DOHH2 (cell line): ENCODE measurements around the gene LTV1.

ENCODE experiments used
- H3F3A ChIP-seq: fragments of 200-600 bp; sonication (generic), shearing (Covaris generic); 2 replicates; pipeline ENCODE4 v1.6.0; 2016; ENCODE audit warnings: antibody characterized with exemption, mild to moderate bottlenecking; ENCODE audit not compliant: control insufficient read depth, insufficient read depth
- H3K27ac ChIP-seq: fragments of 200-600 bp; sonication (generic); 2 replicates; pipeline ENCODE4 v1.5.1; 2014; ENCODE audit warnings: low read depth, mild to moderate bottlenecking, low read length, moderate library complexity
- H3K27me3 ChIP-seq: fragments of 200-600 bp; sonication (generic); 2 replicates; pipeline ENCODE4 v1.6.1; 2014; ENCODE audit warnings: mild to moderate bottlenecking, low read length, mixed read lengths; ENCODE audit not compliant: control insufficient read depth
- H3K36me3 ChIP-seq: fragments of 200-600 bp; sonication (generic); 2 replicates; pipeline ENCODE4 v1.6.1; 2014; ENCODE audit warnings: mild to moderate bottlenecking, low read length, moderate library complexity, mixed read lengths; ENCODE audit not compliant: control insufficient read depth
- H3K4me1 ChIP-seq: fragments of 200-600 bp; sonication (generic); 2 replicates; pipeline ENCODE4 v1.6.1; 2014; ENCODE audit warnings: mild to moderate bottlenecking, low read length, mixed read lengths; ENCODE audit not compliant: control insufficient read depth
- H3K4me2 ChIP-seq: fragments of 200-600 bp; sonication (generic); 2 replicates; pipeline ENCODE4 v1.6.0; 2014; ENCODE audit warnings: mild to moderate bottlenecking, low read length, moderate library complexity
- H3K4me3 ChIP-seq: fragments of 200-600 bp; sonication (generic); 2 replicates; pipeline ENCODE4 v1.5.1; 2014; ENCODE audit warnings: mild to moderate bottlenecking, low read length, mixed read lengths
- H3K79me2 ChIP-seq: fragments of 200-600 bp; sonication (generic); 2 replicates; pipeline ENCODE4 v1.6.1; 2014; ENCODE audit warnings: mild to moderate bottlenecking, low read length, mixed read lengths; ENCODE audit not compliant: control insufficient read depth
- H3K9me2 ChIP-seq: fragments of 200-600 bp; sonication (generic); replicated peaks from 2 replicates; pipeline ENCODE4 v1.6.1; 2014; ENCODE audit warnings: mild to moderate bottlenecking, low read length, mixed read lengths; ENCODE audit not compliant: control insufficient read depth
- H3K9me3 ChIP-seq: fragments of 200-600 bp; sonication (generic); 2 replicates; pipeline ENCODE4 v1.6.1; 2014; ENCODE audit warnings: antibody characterized with exemption, low read length, mixed read lengths; ENCODE audit not compliant: control insufficient read depth, insufficient read depth
- H4K20me1 ChIP-seq: fragments of 200-600 bp; sonication (generic); 2 replicates; pipeline ENCODE4 v1.6.0; 2014; ENCODE audit warnings: low read depth, mild to moderate bottlenecking, antibody characterized with exemption, low read length, moderate library complexity; ENCODE audit not compliant: control insufficient read depth, insufficient read depth
- CTCF ChIP-seq: fragments of 200-600 bp; sonication (generic); IDR thresholded peaks from one replicate; pipeline ENCODE4 v1.5.1; 2014; ENCODE audit warnings: antibody characterized with exemption, mild to moderate bottlenecking, low read depth, low read length; ENCODE audit not compliant: poor library complexity, severe bottlenecking
- EZH2phosphoT487 ChIP-seq: fragments of 200-600 bp; sonication (generic); IDR thresholded peaks from 2 replicates; pipeline ENCODE4 v1.6.1; 2017; ENCODE audit warnings: borderline replicate concordance, mild to moderate bottlenecking, antibody characterized with exemption, low read length, moderate library complexity, mixed read lengths

Gene LTV1

GRCh38 chr6:143878272-143878760, 35.2 kb downstream of the LTV1 start:
- no peak for TF ChIP-seq EZH2phosphoT487
- no peak for TF ChIP-seq CTCF
- H3K4me1 ChIP-seq, result no peaks in the 10 kb centered on the region
- no peak overlapping the region for H3K4me2 ChIP-seq

GRCh38 chr6:143880412-143880811, 37.3 kb downstream of the LTV1 start:
- no peaks in the 10 kb centered on the region for H3K27me3 ChIP-seq
- H3K4me2 ChIP-seq, result no peak overlapping the region
- H3K36me3 ChIP-seq, result no peaks in the 10 kb centered on the region
- no peaks in the 10 kb centered on the region for H3K9me2 ChIP-seq
- no peaks in the 10 kb centered on the region for H3K4me1 ChIP-seq
- no peaks in the 10 kb centered on the region for H4K20me1 ChIP-seq
- no peaks in the 10 kb centered on the region for H3F3A ChIP-seq
- H3K79me2 ChIP-seq, result no peaks in the 10 kb centered on the region
- no peaks in the 10 kb centered on the region for H3K9me3 ChIP-seq
- no peak overlapping the region for H3K27ac ChIP-seq
- TF ChIP-seq EZH2phosphoT487, result no peak
- TF ChIP-seq CTCF, result no peak
- H3K4me3 ChIP-seq, result no peak overlapping the region

More at GRCh38 chr6:143878272-143878760, 35.2 kb downstream of the LTV1 start:
- no peaks in the 10 kb centered on the region for H4K20me1 ChIP-seq
- H3K9me3 ChIP-seq, result no peaks in the 10 kb centered on the region
- H3K27me3 ChIP-seq, result no peaks in the 10 kb centered on the region
- no peaks in the 10 kb centered on the region for H3K79me2 ChIP-seq
- no peak overlapping the region for H3K4me3 ChIP-seq
- H3F3A ChIP-seq, result no peaks in the 10 kb centered on the region
- no peak overlapping the region for H3K27ac ChIP-seq
- no peaks in the 10 kb centered on the region for H3K9me2 ChIP-seq
- H3K36me3 ChIP-seq, result no peaks in the 10 kb centered on the region

GRCh38 chr6:143882401-143882930, 39.3 kb downstream of the LTV1 start:
- no peaks in the 10 kb centered on the region for H3K36me3 ChIP-seq
- H3K27ac ChIP-seq, result no peak overlapping the region
- no peaks in the 10 kb centered on the region for H3K27me3 ChIP-seq
- H3K79me2 ChIP-seq, result no peaks in the 10 kb centered on the region
- H3K9me2 ChIP-seq, result no peaks in the 10 kb centered on the region
- H3K4me2 ChIP-seq, result no peak overlapping the region
- no peaks in the 10 kb centered on the region for H3K9me3 ChIP-seq
- no peak overlapping the region for H3K4me3 ChIP-seq
- no peak for TF ChIP-seq CTCF
- no peak for TF ChIP-seq EZH2phosphoT487
- H3F3A ChIP-seq, result no peaks in the 10 kb centered on the region
- no peaks in the 10 kb centered on the region for H4K20me1 ChIP-seq
- no peaks in the 10 kb centered on the region for H3K4me1 ChIP-seq
